K562 treated with DMSO at 1 percent for 24 hours (cell line): ENCODE results near the gene FAR2. TPM values are rescaled to one million over a fixed set of nuclear protein-coding genes. Genes with fewer than 3 reads are reported as not detected.

Source experiments
- total RNA-seq: library from RNA; unstranded; fragments of 300-600 nt; gene quantifications from 2 replicates; pipeline ENCODE4 v1.2.3, GENCODE V29; 2022; ENCODE audit warnings: low read depth; ENCODE audit not compliant: insufficient read depth

The FAR2 gene
- total RNA-seq: 4.1 and 5.2 TPM in 2 replicates

DNA sequence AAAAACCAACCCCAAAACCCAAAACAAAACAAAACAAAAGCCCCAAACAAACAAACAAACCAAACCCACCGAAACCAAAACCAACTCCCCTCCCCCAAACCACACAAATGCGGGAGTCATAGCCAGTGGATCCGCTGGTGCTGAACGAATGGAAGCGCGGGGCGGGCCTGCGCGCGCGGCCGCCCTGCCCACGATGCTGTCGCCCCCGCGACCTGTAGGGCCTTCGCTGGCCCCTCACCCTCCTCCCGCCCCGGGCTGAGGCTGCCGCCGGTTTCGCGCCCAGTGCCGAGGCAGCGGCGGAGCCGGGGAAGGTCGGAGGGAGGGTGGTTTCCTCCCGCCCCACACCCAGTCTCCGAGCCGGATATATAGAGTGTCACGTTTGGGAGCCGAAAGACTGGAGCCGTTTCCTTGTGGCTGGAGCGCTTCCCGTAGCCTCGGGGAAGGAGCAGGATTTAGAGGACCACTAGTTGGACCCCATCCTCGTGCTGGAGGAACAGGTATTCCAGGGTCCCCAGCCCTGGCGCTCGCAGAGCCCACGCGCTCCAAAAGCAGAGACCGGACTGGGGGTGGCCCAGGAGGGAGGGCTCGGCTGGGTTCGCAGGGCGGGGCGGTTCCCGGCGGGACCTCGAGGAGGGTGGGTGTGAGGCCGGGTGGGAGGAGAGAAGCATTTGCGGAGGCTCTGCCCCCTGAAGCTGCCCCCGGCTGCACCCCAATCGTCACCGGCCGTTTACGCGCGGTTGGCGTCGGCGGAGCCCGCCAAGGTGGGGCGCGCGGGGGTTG is at the start of gene FAR2:
TSS of gene FAR2 (plus strand) at position 368 of the 780 bp plus-strand sequence. CDS start 121,172 bp downstream, outside the sequence.

GRCh38 chr12:29380536-29381523 is 231.8 kb downstream of the FAR2 start, which contains the start of gene ERGIC2:
Gene ERGIC2, minus strand, starts transcription at chr12:29381172. Its CDS starts 9,539 bp downstream, at chr12:29371633.

Other genes starting within 250 kb of the FAR2 start
- 23.5 and 24.2 TPM in 2 replicates for gene ERGIC2, start 231.9 kb downstream of the FAR2 start, total RNA-seq